ENCODE data around the gene C17orf113. TPM values are rescaled to one million over a fixed set of nuclear protein-coding genes. Genes with fewer than 3 reads are reported as not detected.
"Not testable (repeated sequence)": the region's sequence is repeated elsewhere in the genome, so short reads cannot be mapped to it uniquely, and the experiment has no call there.

The C17orf113 gene
- total RNA-seq, 6 donors from 2014 or later, result 1.1 to 5.2 (median 2.3) TPM

DNA sequence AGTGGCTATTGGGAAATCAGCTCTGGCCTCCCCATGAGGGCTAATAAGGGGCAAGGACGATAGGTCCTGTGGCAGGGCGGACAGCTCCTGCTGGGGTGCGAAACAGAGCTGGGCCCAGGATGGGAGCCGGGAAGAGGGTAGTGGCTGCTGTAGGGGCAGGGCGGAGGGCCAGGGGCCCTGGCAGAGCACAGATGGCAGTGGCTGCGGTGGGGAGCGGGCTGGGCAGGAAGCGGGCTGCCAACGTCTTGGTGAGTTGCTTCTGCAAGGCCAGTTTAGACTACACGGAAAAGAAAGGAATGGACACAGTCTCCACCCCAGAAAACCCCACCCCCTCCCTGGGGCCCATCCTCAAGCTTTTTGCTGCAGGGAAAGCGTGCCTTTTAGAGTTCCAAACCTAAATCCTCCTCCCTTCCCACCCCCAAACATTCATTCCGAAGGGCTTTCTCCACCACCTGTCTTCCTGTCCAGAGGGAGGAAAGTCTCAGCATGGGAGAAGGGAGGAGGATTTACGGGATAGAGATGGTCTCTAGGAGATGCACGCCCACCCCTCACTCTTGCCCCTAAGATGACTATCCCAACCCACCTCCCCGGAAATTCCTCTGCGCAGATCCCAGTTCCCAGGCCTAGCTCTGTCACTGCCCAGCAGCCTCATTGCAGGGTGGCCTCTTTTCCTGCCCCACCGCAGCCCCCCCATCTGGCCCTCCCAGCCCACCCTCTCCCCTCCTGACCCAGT is 23.4 kb downstream of the C17orf113 start:
- H3K9me3 ChIP-seq, result no peaks in the 10 kb centered on the region

GRCh38 chr17:42025936-42026335 is 24.5 kb downstream of the C17orf113 start:
- H3K4me3 ChIP-seq, result no peak overlapping the region
- ATAC-seq (ENCODE audit: low FRiP score in 2 of 2), result no peak
- no peaks in the 10 kb centered on the region for H3K27me3 ChIP-seq
- H3K4me1 ChIP-seq, result peaks cover 24 to 34% (median 32%) of the 10 kb centered on the region in 4 donors
- H3K27ac ChIP-seq, result no peak overlapping the region
- no peak for DNase-seq
- no peaks in the 10 kb centered on the region for H3K9me3 ChIP-seq
- no peak for TF ChIP-seq POLR2A (IDR thresholded peaks at IDR 0.05)
- TF ChIP-seq POLR2AphosphoS5 (IDR thresholded peaks at IDR 0.05), result no peak
- TF ChIP-seq, protein P1, sequence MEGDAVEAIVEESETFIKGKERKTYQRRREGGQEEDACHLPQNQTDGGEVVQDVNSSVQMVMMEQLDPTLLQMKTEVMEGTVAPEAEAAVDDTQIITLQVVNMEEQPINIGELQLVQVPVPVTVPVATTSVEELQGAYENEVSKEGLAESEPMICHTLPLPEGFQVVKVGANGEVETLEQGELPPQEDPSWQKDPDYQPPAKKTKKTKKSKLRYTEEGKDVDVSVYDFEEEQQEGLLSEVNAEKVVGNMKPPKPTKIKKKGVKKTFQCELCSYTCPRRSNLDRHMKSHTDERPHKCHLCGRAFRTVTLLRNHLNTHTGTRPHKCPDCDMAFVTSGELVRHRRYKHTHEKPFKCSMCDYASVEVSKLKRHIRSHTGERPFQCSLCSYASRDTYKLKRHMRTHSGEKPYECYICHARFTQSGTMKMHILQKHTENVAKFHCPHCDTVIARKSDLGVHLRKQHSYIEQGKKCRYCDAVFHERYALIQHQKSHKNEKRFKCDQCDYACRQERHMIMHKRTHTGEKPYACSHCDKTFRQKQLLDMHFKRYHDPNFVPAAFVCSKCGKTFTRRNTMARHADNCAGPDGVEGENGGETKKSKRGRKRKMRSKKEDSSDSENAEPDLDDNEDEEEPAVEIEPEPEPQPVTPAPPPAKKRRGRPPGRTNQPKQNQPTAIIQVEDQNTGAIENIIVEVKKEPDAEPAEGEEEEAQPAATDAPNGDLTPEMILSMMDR (IDR thresholded peaks at IDR 0.05), result no peak
- no peak for TF ChIP-seq EP300 (IDR thresholded peaks at IDR 0.05)
- peaks cover 0 to 27% (median 24%) of the 10 kb centered on the region in 4 donors for H3K36me3 ChIP-seq
- WGBS, 2 donors, result 98 to 100% methylated on average over 3 of the region's 3 CpGs

More for the DNA sequence above, 23.4 kb downstream of the C17orf113 start:
- no peak overlapping the region for H3K27ac ChIP-seq
- no peaks in the 10 kb centered on the region for H3K27me3 ChIP-seq
- DNase-seq (peak in 1 of 2 donors; percentile 69), ATAC-seq (ENCODE audit: low FRiP score in 2 of 2) (no peak)
- H3K4me1 ChIP-seq, result peaks cover 18 to 27% (median 25%) of the 10 kb centered on the region in 4 donors
- WGBS, 2 donors, result 50 to 55% methylated on average over 15 to 16 of the region's 17 CpGs
- no peak for TF ChIP-seq EP300 (IDR thresholded peaks at IDR 0.05)
- H3K36me3 ChIP-seq, result peaks cover 0 to 24% (median 22%) of the 10 kb centered on the region in 4 donors
- no peak overlapping the region for H3K4me3 ChIP-seq

DNA sequence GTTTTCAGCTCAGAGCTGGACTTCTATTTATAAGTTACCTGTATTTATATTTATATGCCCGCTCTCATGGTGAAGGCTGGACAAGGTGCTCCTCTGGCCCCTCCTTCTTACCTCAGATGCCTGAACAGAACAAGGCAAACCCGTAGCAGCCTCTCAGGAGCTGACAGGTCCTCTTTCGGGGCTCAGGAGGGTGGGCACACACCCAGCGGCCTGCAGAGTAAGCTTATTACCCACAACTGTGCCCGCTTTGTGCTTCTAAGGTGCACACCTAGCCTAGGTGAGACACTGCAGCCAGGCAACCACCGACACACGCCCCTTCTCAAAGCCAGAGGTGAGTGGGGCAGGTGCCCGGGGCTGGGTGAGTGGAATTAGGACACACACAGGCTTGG is 25.2 kb downstream of the C17orf113 start:
- H3K36me3 ChIP-seq, result peaks cover 0 to 27% (median 24%) of the 10 kb centered on the region in 4 donors
- 59 to 81% methylated on average over 8 of the region's 8 CpGs for WGBS, 2 donors
- H3K27me3 ChIP-seq, result no peaks in the 10 kb centered on the region
- H3K27ac ChIP-seq, result peak overlapping the region; percentile 76 to 85 (median 83)
- ATAC-seq (ENCODE audit: low FRiP score in 2 of 2) (peak; percentile 1), DNase-seq (no peak)
- H3K9me3 ChIP-seq, result no peaks in the 10 kb centered on the region
- peaks cover 29 to 41% (median 38%) of the 10 kb centered on the region in 4 donors for H3K4me1 ChIP-seq
- no peak overlapping the region for H3K4me3 ChIP-seq
- TF ChIP-seq POLR2A (IDR thresholded peaks at IDR 0.05) (peak in 1 of 4 donors; percentile 2), EP300 (IDR thresholded peaks at IDR 0.05) (no peak), POLR2AphosphoS5 (IDR thresholded peaks at IDR 0.05) (no peak)
- TF ChIP-seq, protein P1 (IDR thresholded peaks at IDR 0.05), result no peak

DNA sequence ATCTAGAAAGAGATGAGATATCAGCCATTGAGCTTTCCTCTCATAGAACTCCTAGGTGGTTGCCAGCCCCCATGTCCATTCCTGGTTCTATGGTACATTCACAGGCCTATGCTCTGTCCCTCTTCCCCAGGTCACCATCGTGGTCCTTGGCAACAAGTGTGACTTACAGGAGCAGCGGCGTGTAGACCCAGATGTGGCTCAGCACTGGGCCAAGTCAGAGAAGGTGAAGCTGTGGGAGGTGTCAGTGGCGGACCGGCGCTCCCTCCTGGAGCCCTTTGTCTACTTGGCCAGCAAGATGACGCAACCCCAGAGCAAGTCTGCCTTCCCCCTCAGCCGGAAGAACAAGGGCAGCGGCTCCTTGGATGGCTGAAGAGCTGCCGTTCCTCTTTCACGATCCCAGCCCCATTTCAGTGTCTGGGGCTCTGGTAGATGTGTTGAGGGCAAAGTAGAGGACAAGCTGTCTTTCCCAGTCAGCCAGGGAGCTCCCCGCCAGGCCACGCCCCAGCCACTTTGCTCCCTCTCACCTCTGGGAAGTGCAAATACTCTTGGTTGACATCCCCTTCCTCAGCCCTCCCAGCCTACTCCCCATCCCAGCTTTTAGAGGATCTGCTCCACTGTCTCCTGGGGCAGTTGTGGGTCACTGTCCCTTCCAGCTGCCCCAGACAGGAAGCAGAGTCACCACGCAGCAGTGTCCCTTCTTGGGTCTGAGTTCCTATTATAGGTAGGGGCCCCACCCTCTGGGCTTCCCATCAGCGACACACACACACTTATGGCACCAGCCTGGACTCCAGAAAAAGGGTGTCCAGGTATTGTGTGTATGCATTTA is 26.7 kb downstream of the C17orf113 start:
- H3K4me1 ChIP-seq, result peaks cover 34 to 47% (median 43%) of the 10 kb centered on the region in 4 donors
- 45 to 78% methylated on average over 15 of the region's 15 CpGs for WGBS, 2 donors
- H3K27me3 ChIP-seq, result no peaks in the 10 kb centered on the region
- DNase-seq (peak; percentile 54 to 86), ATAC-seq (ENCODE audit: low FRiP score in 2 of 2) (peak in 1 of 2 donors; percentile 44)
- peaks cover 0 to 27% (median 24%) of the 10 kb centered on the region in 4 donors for H3K36me3 ChIP-seq
- peak overlapping the region; percentile 76 to 85 (median 83) for H3K27ac ChIP-seq
- no peaks in the 10 kb centered on the region for H3K9me3 ChIP-seq
- peak in 1 of 4 donors; percentile 16 for TF ChIP-seq POLR2A (IDR thresholded peaks at IDR 0.05)
- TF ChIP-seq POLR2AphosphoS5 (IDR thresholded peaks at IDR 0.05), result no peak
- no peak overlapping the region for H3K4me3 ChIP-seq

DNA sequence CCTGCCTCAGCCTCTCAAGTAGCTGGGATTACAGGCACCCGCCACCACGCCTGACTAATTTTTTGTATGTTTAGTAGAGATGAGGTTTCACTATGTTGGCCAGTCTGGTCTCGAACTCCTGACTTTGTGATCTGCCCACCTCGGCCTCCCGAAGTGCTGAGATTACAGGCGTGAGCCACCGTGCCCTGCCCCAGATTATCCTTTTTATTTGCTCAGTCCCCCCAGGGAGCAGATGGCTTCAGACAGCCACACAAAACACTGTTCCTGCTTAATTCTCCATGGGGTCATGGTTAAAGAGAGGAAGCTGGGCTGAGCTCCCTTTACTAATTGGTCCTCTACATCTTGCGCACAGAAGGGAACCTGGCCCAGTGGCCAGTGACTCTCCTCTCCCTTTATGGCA is 29.6 kb downstream of the C17orf113 start:
- not testable (repeated sequence) for H3K27me3 ChIP-seq; ATAC-seq (ENCODE audit: low FRiP score in 2 of 2); H3K9me3 ChIP-seq; DNase-seq
- peaks cover 45 to 64% (median 57%) of the 10 kb centered on the region in 4 donors for H3K4me1 ChIP-seq
- peak overlapping the region; percentile 70 to 88 (median 83) for H3K4me3 ChIP-seq
- peaks cover 0 to 27% (median 24%) of the 10 kb centered on the region in 4 donors for H3K36me3 ChIP-seq
- WGBS, 2 donors, result 66 to 83% methylated on average over 8 of the region's 8 CpGs
- peak overlapping the region in 2 of 4 donors; percentile 91 to 95 for H3K27ac ChIP-seq
